HG03565 (cell line): Measurements from ENCODE around the gene SLC2A5.
"Not testable (repeated sequence)": the region's sequence is repeated elsewhere in the genome, so short reads cannot be mapped to it uniquely, and the experiment has no call there.

Experiments used
- ATAC-seq: cut with Tn5 transposase; IDR thresholded peaks from one replicate; pipeline ENCODE4 v1.9.1; 2021; ENCODE audit warnings: mild to moderate bottlenecking, moderate library complexity; ENCODE audit not compliant: unreplicated experiment

SLC2A5 gene

GRCh38 chr1:9038881-9039760, 30.3 kb downstream of the SLC2A5 start:
- ATAC-seq = no peak

- ATAC-seq = no peak
Measured at GRCh38 chr1:9038338-9038650, 31.1 kb downstream of the SLC2A5 start.

DNA sequence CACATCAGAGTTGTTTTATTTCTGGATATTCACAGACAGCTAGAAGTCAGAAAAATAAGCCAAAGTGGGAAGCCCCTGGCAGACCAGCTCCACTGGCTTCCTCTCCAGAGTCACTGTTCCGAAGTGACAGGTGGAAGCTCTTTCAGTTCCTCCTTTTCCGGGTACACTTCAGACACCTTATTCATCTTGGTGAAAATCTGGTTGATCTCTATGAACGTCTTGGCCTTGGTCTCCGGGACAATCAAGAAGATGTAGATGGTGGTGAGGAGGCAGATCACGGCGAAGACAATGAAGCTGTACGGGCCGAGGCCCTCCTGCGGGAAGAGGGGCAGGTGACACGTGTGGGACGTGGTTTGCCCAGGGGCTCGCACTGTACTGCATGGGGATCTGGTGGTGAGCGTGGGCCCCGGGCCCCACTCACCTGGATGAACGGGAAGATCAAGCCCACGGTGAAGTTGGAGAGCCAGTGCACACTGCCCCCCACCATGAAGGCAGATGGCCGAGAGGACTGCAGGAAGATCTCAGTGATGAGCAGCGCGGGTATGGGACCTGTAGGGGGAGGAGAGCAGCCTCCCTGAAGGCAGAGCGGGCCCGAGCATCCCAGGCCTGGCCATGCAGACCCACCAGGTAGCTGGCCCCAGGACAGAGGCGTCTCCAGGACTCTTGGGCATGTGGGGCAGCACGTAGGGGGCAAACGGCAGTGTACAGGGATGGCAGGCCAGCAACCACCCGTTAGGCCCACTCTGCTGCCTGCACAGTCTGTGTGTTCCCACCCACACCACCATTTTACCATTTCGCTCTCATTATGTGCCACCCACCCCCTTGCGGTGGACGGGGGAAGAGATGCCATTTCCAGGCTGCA, 31.7 kb downstream of the SLC2A5 start:
- no peak for ATAC-seq

DNA sequence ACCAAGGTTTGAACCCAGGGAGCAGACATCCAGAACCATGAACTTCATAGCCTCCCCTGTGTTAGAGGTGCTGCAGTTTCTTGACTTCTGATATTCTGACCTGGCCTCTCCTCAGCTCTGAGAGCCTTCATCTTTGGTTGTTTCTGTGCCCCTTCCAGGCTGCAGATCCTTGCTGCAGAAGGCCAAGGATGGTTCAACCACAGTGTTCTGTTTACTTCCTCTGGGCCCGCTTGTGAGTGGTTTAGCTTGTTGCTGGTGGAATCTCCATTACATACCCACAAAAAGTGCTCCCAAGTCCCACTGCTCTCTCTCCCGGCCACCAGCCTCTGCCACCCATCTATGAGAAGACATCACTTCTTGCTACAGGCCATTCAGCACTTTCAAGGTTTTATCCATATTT, 34.2 kb downstream of the SLC2A5 start:
- no peak for ATAC-seq

DNA sequence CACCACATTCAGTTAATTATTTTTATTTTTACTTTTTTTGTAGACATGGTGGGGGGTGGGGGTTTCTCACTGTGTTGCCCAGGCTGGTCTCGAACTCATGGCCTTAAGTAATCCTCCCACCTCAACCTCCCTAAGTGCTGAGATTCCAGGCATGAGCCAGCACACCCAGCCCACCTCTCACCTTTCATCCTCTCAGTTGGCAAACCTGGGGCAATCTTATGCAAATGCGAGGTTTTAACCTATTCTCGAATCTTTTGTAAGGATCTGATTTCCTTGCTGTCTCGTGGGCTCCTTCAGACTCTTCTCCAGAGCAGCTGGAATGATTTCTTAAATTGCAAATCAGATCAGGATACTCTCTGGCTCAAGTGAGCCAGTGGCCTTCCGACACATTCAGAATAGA, 36.1 kb downstream of the SLC2A5 start:
- no peak for ATAC-seq

GRCh38 chr1:9031484-9032259, 37.8 kb downstream of the SLC2A5 start:
- ATAC-seq = no peak

- not testable (repeated sequence) for ATAC-seq
Measured at GRCh38 chr1:9031077-9031476, 38.4 kb downstream of the SLC2A5 start.

DNA sequence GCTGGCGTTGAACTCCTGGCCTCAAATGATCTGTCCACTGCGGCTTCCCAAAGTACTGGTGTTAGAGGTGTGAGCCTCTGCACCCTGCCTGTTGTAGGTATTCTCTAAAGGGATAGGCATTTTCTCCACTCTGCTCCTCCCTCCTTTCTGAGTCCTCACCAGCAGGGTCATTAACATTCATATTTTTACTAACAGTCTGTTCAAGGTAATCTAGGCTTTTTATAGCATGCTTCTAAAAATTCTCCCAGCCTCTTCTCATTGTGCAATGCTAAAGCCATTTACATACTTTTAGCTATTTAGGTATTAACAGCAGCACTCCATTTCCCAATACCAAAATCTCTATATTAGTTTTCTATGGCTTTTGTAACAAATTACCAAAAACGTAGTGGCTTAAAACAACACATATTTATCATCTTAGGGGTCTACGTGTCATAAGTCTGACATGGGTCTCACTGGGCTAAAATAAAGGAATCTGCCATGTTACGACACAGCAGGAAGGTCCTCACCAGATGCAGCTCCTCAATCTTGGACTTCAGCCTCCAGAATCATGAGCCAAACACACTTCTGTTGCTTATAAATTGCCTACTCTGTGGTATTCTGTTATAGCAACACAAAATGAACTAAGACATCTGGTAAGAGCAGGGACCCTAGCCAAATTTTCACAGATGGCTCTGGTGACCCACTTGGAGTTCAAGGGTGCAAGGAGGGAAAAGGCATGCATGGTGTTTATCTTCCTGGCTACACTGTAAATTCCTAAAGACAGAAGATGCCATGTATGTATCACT, 40.3 kb downstream of the SLC2A5 start:
- no peak for ATAC-seq

GRCh38 chr1:9027307-9027706, 42.1 kb downstream of the SLC2A5 start:
- no peak for ATAC-seq

DNA sequence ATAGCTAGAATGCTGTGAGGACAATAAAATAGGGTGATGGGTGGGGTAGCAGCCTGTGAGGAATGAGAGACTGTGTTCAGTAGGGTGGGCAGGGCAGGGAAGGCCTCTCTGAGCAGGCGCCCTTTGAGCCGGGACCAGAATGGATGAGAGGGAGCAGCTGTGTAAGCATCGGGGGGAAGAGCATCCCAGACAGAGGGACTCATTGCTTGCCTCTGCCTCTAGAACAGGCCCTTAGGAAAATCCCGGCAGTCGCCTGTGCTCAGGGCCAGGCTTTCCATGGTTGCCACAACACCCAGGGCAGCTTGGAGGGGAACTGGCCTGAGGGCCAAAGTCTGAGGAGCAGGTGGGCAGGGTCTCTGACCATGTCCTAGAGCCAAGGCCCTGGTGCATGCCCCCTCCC, 44.0 kb downstream of the SLC2A5 start:
- no peak for ATAC-seq

GRCh38 chr1:9024837-9025236, 44.6 kb downstream of the SLC2A5 start:
- no peak for ATAC-seq

DNA sequence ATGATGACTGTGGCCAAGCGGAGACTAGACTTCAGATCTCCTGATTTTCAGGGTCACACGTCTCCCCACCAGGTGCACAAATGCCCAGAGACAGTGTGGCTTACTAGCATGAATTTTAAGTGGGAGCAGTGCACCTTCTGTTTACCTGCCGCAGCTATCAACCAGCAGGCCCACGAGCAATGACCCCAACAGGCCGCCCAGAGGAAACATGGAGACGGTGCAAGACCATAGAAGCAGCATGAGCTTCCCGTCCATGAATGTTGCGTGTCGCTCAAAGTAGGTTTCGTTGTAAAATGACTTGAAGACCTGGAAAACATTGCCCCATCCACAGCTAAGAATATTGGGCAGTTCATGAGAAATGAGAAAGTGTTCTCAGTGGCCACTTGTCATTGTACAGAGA, 46.7 kb downstream of the SLC2A5 start:
- no peak for ATAC-seq

DNA sequence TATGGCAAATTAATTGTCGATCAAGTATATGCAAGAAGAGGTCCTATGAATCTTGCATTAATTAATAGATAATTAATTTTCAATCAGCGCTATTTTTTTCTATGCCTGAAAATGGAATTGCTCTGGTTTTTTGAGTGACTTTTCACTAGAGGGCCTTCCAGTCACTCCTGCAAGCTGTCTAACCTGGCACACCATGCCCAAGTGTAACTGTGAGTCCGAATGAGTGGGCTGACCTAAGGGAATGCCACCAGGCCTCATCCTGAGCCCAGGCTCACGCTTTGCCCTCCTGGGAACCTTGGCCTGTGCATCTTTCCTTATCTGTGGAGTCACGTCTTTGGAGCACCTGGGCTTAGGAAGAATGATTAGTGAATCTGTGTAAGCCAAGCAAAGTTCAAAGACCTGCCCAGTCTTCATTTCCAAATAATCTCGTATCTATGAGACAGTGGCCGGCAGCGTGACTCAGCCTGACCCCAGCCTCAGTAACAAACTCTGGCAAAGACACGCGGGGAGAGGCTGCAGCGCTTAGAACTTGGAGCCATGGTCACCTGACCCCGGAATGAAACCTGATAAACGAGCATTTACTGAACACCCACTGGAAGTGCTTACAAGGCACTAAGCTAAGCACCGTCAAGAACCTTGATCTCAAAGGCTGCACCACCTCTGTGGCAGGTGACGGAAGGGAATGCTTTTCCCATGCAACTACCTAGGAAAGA, 47.3 kb downstream of the SLC2A5 start:
- not testable (repeated sequence) for ATAC-seq

DNA sequence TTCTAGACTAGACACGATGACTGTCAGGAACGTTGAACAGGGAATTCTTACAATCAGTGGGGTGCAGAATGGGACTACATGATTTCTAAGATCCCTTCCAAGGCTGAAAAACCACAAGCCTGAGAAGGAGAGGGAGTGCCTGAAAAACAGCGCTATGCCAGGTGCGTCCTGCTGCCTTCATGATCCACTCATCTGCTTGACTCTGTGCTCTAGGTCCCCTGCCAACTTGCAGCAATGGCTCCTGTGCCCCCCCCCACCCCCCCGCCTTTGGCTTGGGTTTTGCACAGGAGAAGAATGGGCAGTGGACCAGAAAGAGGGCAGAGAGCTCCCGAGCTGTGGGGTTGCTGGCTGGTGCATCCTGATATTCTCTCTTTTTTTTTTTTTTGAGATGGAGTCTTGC, 49.1 kb downstream of the SLC2A5 start:
- no peak for ATAC-seq

DNA sequence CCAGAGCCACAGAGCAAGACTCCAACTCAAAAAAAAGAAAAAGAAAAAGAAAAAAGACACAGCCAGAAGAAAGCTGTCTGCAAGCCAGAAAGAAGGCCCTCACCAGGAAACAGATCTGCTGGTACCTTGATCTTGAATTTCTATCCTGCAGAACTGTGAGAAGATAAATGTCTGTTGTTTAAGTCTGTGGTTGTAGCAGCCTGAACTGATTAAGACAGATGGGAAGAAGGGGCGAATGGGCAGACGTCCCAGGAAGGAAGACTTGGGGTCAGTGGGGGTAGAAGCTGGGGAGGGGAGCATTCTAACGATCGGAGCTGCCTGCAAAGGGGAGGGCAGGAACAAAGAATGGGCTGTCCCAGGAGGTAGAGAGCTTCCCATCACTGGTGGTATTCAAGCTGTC, 49.5 kb downstream of the SLC2A5 start:
- ATAC-seq = no peak

DNA sequence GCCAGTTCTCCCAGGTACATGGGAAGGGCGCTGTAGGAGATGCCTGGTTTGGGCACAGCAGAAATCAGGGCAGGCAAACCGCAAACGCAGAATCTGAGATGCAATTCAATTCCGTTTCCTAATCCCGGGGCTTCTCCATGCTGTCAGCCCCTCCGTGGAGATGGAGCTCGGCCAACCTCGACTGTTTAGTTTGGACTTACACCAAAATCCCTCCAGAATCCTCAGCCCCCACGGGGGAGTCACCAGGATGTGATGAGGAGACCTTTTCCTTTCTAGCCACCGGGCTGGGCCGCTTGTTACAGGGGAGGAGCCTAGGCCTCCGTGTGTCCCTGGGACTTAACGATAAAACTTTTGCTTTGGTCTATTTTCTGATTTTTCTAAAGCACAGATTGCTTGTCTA, 51.1 kb downstream of the SLC2A5 start:
- ATAC-seq = no peak

- ATAC-seq = no peak
Measured at GRCh38 chr1:9016455-9016854, 53.0 kb downstream of the SLC2A5 start.

- ATAC-seq = no peak
Measured at GRCh38 chr1:9014475-9015375, 54.7 kb downstream of the SLC2A5 start.

GRCh38 chr1:9013819-9014218, 55.6 kb downstream of the SLC2A5 start:
- no peak for ATAC-seq
